Measurements from ENCODE around the gene AGTRAP. TPM values are rescaled to one million over a fixed set of nuclear protein-coding genes. Genes with fewer than 3 reads are reported as not detected.

The AGTRAP gene
- total RNA-seq, 4 donors from 2014 or later: 35.1 to 93.1 (median 64.2) TPM

- DNase-seq (ENCODE audit: low spot score): no peak
- no peak for TF ChIP-seq CTCF (IDR thresholded peaks at IDR 0.05)
- no peak for ATAC-seq (ENCODE audit: low FRiP score)
Measured at GRCh38 chr1:11701981-11702803, 33.7 kb upstream of the AGTRAP start.

GRCh38 chr1:11703357-11704193 is 32.4 kb upstream of the AGTRAP start:
- TF ChIP-seq CTCF (IDR thresholded peaks at IDR 0.05): no peak
- no peak for ATAC-seq (ENCODE audit: low FRiP score)
- DNase-seq (ENCODE audit: low spot score): no peak

GRCh38 chr1:11704194-11704529 is 31.8 kb upstream of the AGTRAP start:
- no peak for TF ChIP-seq CTCF (IDR thresholded peaks at IDR 0.05)

GRCh38 chr1:11704691-11705475 is 31.1 kb upstream of the AGTRAP start:
- ATAC-seq (ENCODE audit: low FRiP score) (no peak), DNase-seq (ENCODE audit: low spot score) (no peak)
- no peak for TF ChIP-seq CTCF (IDR thresholded peaks at IDR 0.05)

More at GRCh38 chr1:11704194-11704529, 31.8 kb upstream of the AGTRAP start:
- DNase-seq (ENCODE audit: low spot score): no peak
- no peak for ATAC-seq (ENCODE audit: low FRiP score)

GRCh38 chr1:11705596-11705995 is 30.3 kb upstream of the AGTRAP start:
- no peak for ATAC-seq (ENCODE audit: low FRiP score)
- no peak for TF ChIP-seq CTCF (IDR thresholded peaks at IDR 0.05)
- DNase-seq (ENCODE audit: low spot score): no peak

- no peak for DNase-seq (ENCODE audit: low spot score)
- no peak for TF ChIP-seq CTCF (IDR thresholded peaks at IDR 0.05)
- no peak for ATAC-seq (ENCODE audit: low FRiP score)
Measured at GRCh38 chr1:11706292-11706691, 29.6 kb upstream of the AGTRAP start.

All from omental fat pad (tissue), 4 donors.